Measurements from ENCODE around the gene CCL19.

The CCL19 gene

GRCh38 chr9:34719021-34719768 is 28.1 kb upstream of the CCL19 start:
- Histone ChIP-seq H3K27me3 (ENCODE audit: low read length) (no peaks in the 10 kb centered on the region), H3K4me3 (ENCODE audit: insufficient read depth, low read length, poor library complexity, severe bottlenecking) (no peak overlapping the region), H3K4me2 (ENCODE audit: low read depth, low read length, poor library complexity, severe bottlenecking) (no peak overlapping the region), H3K36me3 (ENCODE audit: low read length) (no peaks in the 10 kb centered on the region), H3K79me2 (ENCODE audit: insufficient read depth, low read length) (no peaks in the 10 kb centered on the region), H3K9ac (ENCODE audit: low read length) (no peak overlapping the region), H4K20me1 (ENCODE audit: low read depth, low read length) (no peaks in the 10 kb centered on the region), H3F3A (ENCODE audit: insufficient read depth) (no peaks in the 10 kb centered on the region), H3K9me3 (ENCODE audit: insufficient read depth, low read length) (no peaks in the 10 kb centered on the region), H3K9me2 (replicated peaks; ENCODE audit: insufficient read depth, low read length) (no peaks in the 10 kb centered on the region), H2AFZ (ENCODE audit: low read depth, low read length, severe bottlenecking) (no peak overlapping the region), H3K27ac (ENCODE audit: low read depth, low read length) (no peak overlapping the region)
- TF ChIP-seq CTCF (IDR thresholded peaks at IDR 0.05; ENCODE audit: insufficient read depth, low read length, poor library complexity, severe bottlenecking), result no peak

GRCh38 chr9:34717996-34718614 is 27.0 kb upstream of the CCL19 start:
- Histone ChIP-seq H3K36me3 (ENCODE audit: low read length) (no peaks in the 10 kb centered on the region), H3K4me3 (ENCODE audit: insufficient read depth, low read length, poor library complexity, severe bottlenecking) (no peak overlapping the region), H3K79me2 (ENCODE audit: insufficient read depth, low read length) (no peaks in the 10 kb centered on the region), H3K9ac (ENCODE audit: low read length) (no peak overlapping the region), H3K27me3 (ENCODE audit: low read length) (no peaks in the 10 kb centered on the region), H3K4me2 (ENCODE audit: low read depth, low read length, poor library complexity, severe bottlenecking) (no peak overlapping the region), H3K9me2 (replicated peaks; ENCODE audit: insufficient read depth, low read length) (no peaks in the 10 kb centered on the region), H3F3A (ENCODE audit: insufficient read depth) (no peaks in the 10 kb centered on the region), H3K27ac (ENCODE audit: low read depth, low read length) (no peak overlapping the region), H3K9me3 (ENCODE audit: insufficient read depth, low read length) (no peaks in the 10 kb centered on the region), H4K20me1 (ENCODE audit: low read depth, low read length) (no peaks in the 10 kb centered on the region), H2AFZ (ENCODE audit: low read depth, low read length, severe bottlenecking) (no peak overlapping the region)
- no peak for TF ChIP-seq EZH2phosphoT487 (conservative IDR thresholded peaks at IDR 0.05; ENCODE audit: low read length)
- TF ChIP-seq CTCF (IDR thresholded peaks at IDR 0.05; ENCODE audit: insufficient read depth, low read length, poor library complexity, severe bottlenecking), result no peak

- no peak overlapping the region for H3K4me3 ChIP-seq (ENCODE audit: insufficient read depth, low read length, poor library complexity, severe bottlenecking)
- no peaks in the 10 kb centered on the region for H3F3A ChIP-seq (ENCODE audit: insufficient read depth)
- H3K9me2 ChIP-seq (replicated peaks; ENCODE audit: insufficient read depth, low read length), result no peaks in the 10 kb centered on the region
- H3K27ac ChIP-seq (ENCODE audit: low read depth, low read length), result no peak overlapping the region
- H3K9ac ChIP-seq (ENCODE audit: low read length), result no peak overlapping the region
- no peaks in the 10 kb centered on the region for H3K79me2 ChIP-seq (ENCODE audit: insufficient read depth, low read length)
- no peaks in the 10 kb centered on the region for H4K20me1 ChIP-seq (ENCODE audit: low read depth, low read length)
- H3K36me3 ChIP-seq (ENCODE audit: low read length), result no peaks in the 10 kb centered on the region
- H3K27me3 ChIP-seq (ENCODE audit: low read length), result no peaks in the 10 kb centered on the region
- no peak overlapping the region for H2AFZ ChIP-seq (ENCODE audit: low read depth, low read length, severe bottlenecking)
- H3K9me3 ChIP-seq (ENCODE audit: insufficient read depth, low read length), result no peaks in the 10 kb centered on the region
- no peak overlapping the region for H3K4me2 ChIP-seq (ENCODE audit: low read depth, low read length, poor library complexity, severe bottlenecking)
- no peak for TF ChIP-seq EZH2phosphoT487 (conservative IDR thresholded peaks at IDR 0.05; ENCODE audit: low read length)
- TF ChIP-seq CTCF (IDR thresholded peaks at IDR 0.05; ENCODE audit: insufficient read depth, low read length, poor library complexity, severe bottlenecking), result no peak
Observed at GRCh38 chr9:34716711-34717110, 25.6 kb upstream of the CCL19 start.

Data from SU-DHL-6 (cell line).